ENCODE measurements around the gene NMNAT2. TPM values are rescaled to one million over a fixed set of nuclear protein-coding genes. Genes with fewer than 3 reads are reported as not detected.

NMNAT2 gene
- total and polyA plus RNA-seq, 2 of the 4 experiments (the other 2 are of a cell fraction): 0.36 to 2.4 TPM

DNA sequence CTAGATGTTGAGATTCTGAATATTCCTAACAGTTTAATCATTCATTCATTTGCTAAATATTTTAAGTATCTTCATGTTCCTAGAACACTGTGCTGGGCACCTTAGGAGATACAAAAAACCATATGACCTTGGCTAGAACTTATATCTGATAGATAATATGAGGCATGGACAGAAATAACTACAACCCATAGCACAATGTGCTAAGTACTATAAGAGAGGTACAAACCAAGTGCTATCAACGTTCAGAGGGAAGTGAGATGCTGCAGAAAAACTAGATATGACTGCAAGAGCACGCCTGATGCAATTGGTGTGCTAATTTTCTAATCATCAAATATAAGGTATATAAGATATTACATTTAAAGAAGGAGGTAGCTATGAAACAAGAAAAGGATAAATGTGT, 10.7 kb downstream of the NMNAT2 start:
- Histone ChIP-seq H2AK5ac (ENCODE audit: low read depth, low read length) (no peak overlapping the region), H3K18ac (ENCODE audit: low read depth, low read length) (no peak overlapping the region), H3K27ac (ENCODE audit: insufficient read depth, low read length) (no peak overlapping the region), H3K23ac (ENCODE audit: low read depth, low read length) (no peak overlapping the region), H2BK20ac (ENCODE audit: low read depth, low read length) (no peak overlapping the region), H3K9me1 (ENCODE audit: insufficient read depth, low read length) (no peaks in the 10 kb centered on the region), H3K14ac (replicated peaks; ENCODE audit: low read depth, low read length) (no peak overlapping the region), H4K8ac (ENCODE audit: low read depth in 2 of 2, low read length in 2 of 2) (no peak overlapping the region), H2AK9ac (replicated peaks; ENCODE audit: low read depth, low read length, poor library complexity) (no peak overlapping the region), H3K4ac (ENCODE audit: low read depth, low read length) (no peak overlapping the region), H3K56ac (ENCODE audit: extremely low read depth, insufficient read depth, low read length) (no peak overlapping the region), H4K20me1 (ENCODE audit: insufficient read depth, low read length) (no peaks in the 10 kb centered on the region), H3K79me1 (ENCODE audit: low read depth in 1 of 2, low read length in 2 of 2) (no peaks in the 10 kb centered on the region), H3K4me3 (ENCODE audit: insufficient read depth, low read depth, low read length) (no peak overlapping the region), H3K27me3 (ENCODE audit: control insufficient read depth, insufficient read depth, low read length) (peaks cover 14% of the 10 kb centered on the region), H2BK120ac (ENCODE audit: low read depth, low read length) (no peak overlapping the region), H2BK5ac (ENCODE audit: low read depth, low read length, poor library complexity, severe bottlenecking) (no peak overlapping the region), H3K9ac (ENCODE audit: low read depth, low read length) (no peak overlapping the region), H4K91ac (ENCODE audit: insufficient read depth, low read depth, low read length) (no peak overlapping the region), H2AFZ (replicated peaks; ENCODE audit: low read length, poor library complexity) (no peak overlapping the region), H4K5ac (ENCODE audit: low read depth, low read length) (no peak overlapping the region), H3K4me1 (ENCODE audit: control insufficient read depth, insufficient read depth, low read length) (no peaks in the 10 kb centered on the region), H3K4me2 (ENCODE audit: low read depth, low read length) (no peak overlapping the region), H3K9me3 (ENCODE audit: control insufficient read depth, insufficient read depth, low read length) (no peaks in the 10 kb centered on the region), H3K36me3 (ENCODE audit: control insufficient read depth, insufficient read depth, low read length) (no peaks in the 10 kb centered on the region), H2BK15ac (ENCODE audit: low read depth, low read length) (no peak overlapping the region)
- BruUV-seq (replicated peaks): no TSS peak
- ChIA-PET CTCF (interaction anchor here (1.1 kb wide), 1 partner anchor 14 kb away, joined by 3 read pairs; no protein-coding TSS in a partner anchor), POLR2A (ENCODE audit: unreplicated experiment) (no interaction called here)
- TF ChIP-seq MXI1 (IDR thresholded peaks at IDR 0.05; ENCODE audit: borderline replicate concordance, low read depth, low read length) (no peak), CEBPB (IDR thresholded peaks at IDR 0.05; ENCODE audit: low read depth, low read length) (no peak), RCOR1 (IDR thresholded peaks at IDR 0.05; ENCODE audit: insufficient replicate concordance, low read length) (no peak), RFX5 (IDR thresholded peaks at IDR 0.05; ENCODE audit: low read depth, low read length) (no peak), SMC3 (IDR thresholded peaks at IDR 0.05; ENCODE audit: low read depth, low read length) (no peak), BHLHE40 (IDR thresholded peaks at IDR 0.05; ENCODE audit: low read depth, low read length) (no peak), NFE2L2 (IDR thresholded peaks at IDR 0.05; ENCODE audit: low read depth, low read length) (no peak), MAFK (IDR thresholded peaks at IDR 0.05; ENCODE audit: low read depth, low read length) (no peak), CHD1 (IDR thresholded peaks at IDR 0.05; ENCODE audit: low read depth, low read length) (no peak)
- TF ChIP-seq, protein P1, sequence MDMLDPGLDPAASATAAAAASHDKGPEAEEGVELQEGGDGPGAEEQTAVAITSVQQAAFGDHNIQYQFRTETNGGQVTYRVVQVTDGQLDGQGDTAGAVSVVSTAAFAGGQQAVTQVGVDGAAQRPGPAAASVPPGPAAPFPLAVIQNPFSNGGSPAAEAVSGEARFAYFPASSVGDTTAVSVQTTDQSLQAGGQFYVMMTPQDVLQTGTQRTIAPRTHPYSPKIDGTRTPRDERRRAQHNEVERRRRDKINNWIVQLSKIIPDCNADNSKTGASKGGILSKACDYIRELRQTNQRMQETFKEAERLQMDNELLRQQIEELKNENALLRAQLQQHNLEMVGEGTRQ (IDR thresholded peaks at IDR 0.05; ENCODE audit: low read depth, low read length): no peak
- dilution Hi-C loops (cut with HindIII; ENCODE audit: low sequenced_read_pairs, unreplicated experiment) (no loop called here), intact Hi-C loops (cut with micrococcal nuclease) (no loop called here), in situ Hi-C loops (cut with MboI; ENCODE audit: low sequenced_read_pairs) (no loop called here)
- WGBS, 2 experiments (ENCODE audit: extremely low coverage in 2 of 2, insufficient read length in 1 of 2): no CpG with 5 or more reads among the region's 2 CpGs
- ATAC-seq (ENCODE audit: low read depth) (no peak), DNase-seq (no peak)

All from IMR-90 (cell line).